SK-N-SH treated with all-trans-retinoic acid at 6 μM for 48 hours (cell line): ENCODE measurements around the gene LRBA.

Source experiments
- ATAC-seq: fragments of 200-7000 bp; cut with Tn5 transposase; 3 replicates; pipeline ENCODE4 v1.9.1; 2020; ENCODE audit warnings: mild to moderate bottlenecking, moderate library complexity
- ARNTL ChIP-seq: fragments of 450-650 bp; formaldehyde crosslinking; IDR thresholded peaks from 2 replicates; pipeline ENCODE4 v1.5.0; 2020; ENCODE audit warnings: low read depth, mild to moderate bottlenecking, moderate library complexity, borderline replicate concordance
- BACH2 ChIP-seq: fragments of 250-450 bp; sonication (Bioruptor Pico); IDR thresholded peaks from 2 replicates; pipeline ENCODE4 v1.9.0; 2021; ENCODE audit warnings: mild to moderate bottlenecking, borderline replicate concordance
- CSDC2 ChIP-seq: fragments of 250-450 bp; sonication (Bioruptor Pico); IDR thresholded peaks from 2 replicates; pipeline ENCODE4 v1.5.0; 2020; ENCODE audit warnings: mild to moderate bottlenecking, moderate library complexity
- ESRRG ChIP-seq: fragments of 250-450 bp; sonication (Bioruptor Pico); IDR thresholded peaks from 2 replicates; pipeline ENCODE4 v1.6.1; 2021; ENCODE audit warnings: mild to moderate bottlenecking
- GLIS3 ChIP-seq: fragments of 250-450 bp; sonication (Bioruptor Pico); IDR thresholded peaks from 2 replicates; pipeline ENCODE4 v1.5.0; 2020; ENCODE audit warnings: mild to moderate bottlenecking, moderate library complexity
- ISL1 ChIP-seq: fragments of 250-450 bp; sonication (Bioruptor Pico); IDR thresholded peaks from 2 replicates; pipeline ENCODE4 v2.1.2; 2022; ENCODE audit warnings: mild to moderate bottlenecking, moderate library complexity
- OSR1 ChIP-seq: fragments of 250-450 bp; sonication (Bioruptor Pico); IDR thresholded peaks from 2 replicates; pipeline ENCODE4 v1.8.0; 2022; ENCODE audit warnings: moderate library complexity, mild to moderate bottlenecking, inconsistent platforms
- PPARA ChIP-seq: fragments of 250-450 bp; sonication (Bioruptor Pico); IDR thresholded peaks from 2 replicates; pipeline ENCODE4 v1.5.0; 2020; ENCODE audit warnings: mild to moderate bottlenecking, borderline replicate concordance
- RARB ChIP-seq: fragments of 250-450 bp; sonication (Bioruptor Pico); IDR thresholded peaks from 2 replicates; pipeline ENCODE4 v1.8.0; 2021; ENCODE audit warnings: mild to moderate bottlenecking, moderate library complexity
- TCF4 ChIP-seq: fragments of 250-450 bp; sonication (Bioruptor Pico); IDR thresholded peaks from 2 replicates; pipeline ENCODE4 v1.8.0; 2021; ENCODE audit warnings: mild to moderate bottlenecking, moderate library complexity, borderline replicate concordance
- TOX ChIP-seq: fragments of 250-450 bp; sonication (Bioruptor Pico); IDR thresholded peaks from 2 replicates; pipeline ENCODE4 v1.8.0; 2021; ENCODE audit warnings: mild to moderate bottlenecking, moderate library complexity, borderline replicate concordance
- ZC3H10 ChIP-seq: fragments of 250-450 bp; sonication (Bioruptor Pico); IDR thresholded peaks from 2 replicates; pipeline ENCODE4 v1.5.1; 2021; ENCODE audit warnings: mild to moderate bottlenecking, moderate library complexity
- ZFP30 ChIP-seq: fragments of 450-650 bp; formaldehyde crosslinking; IDR thresholded peaks from 2 replicates; pipeline ENCODE4 v1.5.0; 2022; ENCODE audit warnings: mild to moderate bottlenecking, moderate library complexity
- ZNF565 ChIP-seq: fragments of 450-650 bp; formaldehyde crosslinking; conservative IDR thresholded peaks from 2 replicates; pipeline ENCODE4 v1.5.0; 2020; ENCODE audit warnings: low read depth, mild to moderate bottlenecking, moderate library complexity
- ZNF70 ChIP-seq: fragments of 450-650 bp; formaldehyde crosslinking; IDR thresholded peaks from 2 replicates; pipeline ENCODE4 v1.5.0; 2020; ENCODE audit warnings: mild to moderate bottlenecking, moderate library complexity
- ZNF8 ChIP-seq: fragments of 450-650 bp; formaldehyde crosslinking; IDR thresholded peaks from 2 replicates; pipeline ENCODE4 v1.5.0; 2020; ENCODE audit warnings: mild to moderate bottlenecking, moderate library complexity
- TF ChIP-seq, protein P1 (sequence below): fragments of 250-450 bp; sonication (Bioruptor Pico); IDR thresholded peaks from 2 replicates; pipeline ENCODE4 v1.5.1; 2021; ENCODE audit warnings: mild to moderate bottlenecking, moderate library complexity
- TF ChIP-seq, protein P2 (sequence below): fragments of 250-450 bp; sonication (Bioruptor Pico); IDR thresholded peaks from 2 replicates; pipeline ENCODE4 v1.8.0; 2021; ENCODE audit warnings: low read depth, mild to moderate bottlenecking, moderate library complexity, borderline replicate concordance
- TF ChIP-seq, protein P3 (sequence below): fragments of 250-450 bp; sonication (Bioruptor Pico); IDR thresholded peaks from 2 replicates; pipeline ENCODE4 v1.8.0; 2020; ENCODE audit warnings: mild to moderate bottlenecking, moderate library complexity, borderline replicate concordance

LRBA gene

GRCh38 chr4:150647008-150647407 lies 368.1 kb downstream of the LRBA start:
- ATAC-seq, result peak; percentile 35; the same call in 2 of the 3 replicates
- TF ChIP-seq, protein P1, sequence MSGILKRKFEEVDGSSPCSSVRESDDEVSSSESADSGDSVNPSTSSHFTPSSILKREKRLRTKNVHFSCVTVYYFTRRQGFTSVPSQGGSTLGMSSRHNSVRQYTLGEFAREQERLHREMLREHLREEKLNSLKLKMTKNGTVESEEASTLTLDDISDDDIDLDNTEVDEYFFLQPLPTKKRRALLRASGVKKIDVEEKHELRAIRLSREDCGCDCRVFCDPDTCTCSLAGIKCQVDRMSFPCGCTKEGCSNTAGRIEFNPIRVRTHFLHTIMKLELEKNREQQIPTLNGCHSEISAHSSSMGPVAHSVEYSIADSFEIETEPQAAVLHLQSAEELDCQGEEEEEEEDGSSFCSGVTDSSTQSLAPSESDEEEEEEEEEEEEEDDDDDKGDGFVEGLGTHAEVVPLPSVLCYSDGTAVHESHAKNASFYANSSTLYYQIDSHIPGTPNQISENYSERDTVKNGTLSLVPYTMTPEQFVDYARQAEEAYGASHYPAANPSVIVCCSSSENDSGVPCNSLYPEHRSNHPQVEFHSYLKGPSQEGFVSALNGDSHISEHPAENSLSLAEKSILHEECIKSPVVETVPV (CRISPR knock-in tag), result no peak
- TF ChIP-seq ISL1, result peak; percentile 60
- no peak for TF ChIP-seq BACH2 (CRISPR knock-in tag)

DNA sequence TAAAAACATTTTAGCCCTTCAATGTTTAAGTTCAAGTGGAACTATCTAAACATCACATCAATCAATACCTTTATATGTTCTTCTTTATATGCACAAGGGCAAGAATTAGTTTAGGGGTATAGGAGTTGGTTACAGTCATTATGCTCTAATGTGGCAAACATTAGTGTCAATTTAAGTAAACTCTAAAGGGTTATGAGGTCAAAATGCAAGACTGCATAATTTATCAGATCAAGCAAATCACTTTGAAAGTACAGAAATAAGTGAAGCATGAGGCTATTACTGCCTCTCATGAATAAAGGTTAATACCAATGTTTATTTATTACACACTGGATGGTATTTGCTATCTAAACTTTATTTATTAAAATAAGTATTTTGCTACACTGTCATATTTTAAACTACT lies 373.5 kb downstream of the LRBA start:
- TF ChIP-seq, protein P2, sequence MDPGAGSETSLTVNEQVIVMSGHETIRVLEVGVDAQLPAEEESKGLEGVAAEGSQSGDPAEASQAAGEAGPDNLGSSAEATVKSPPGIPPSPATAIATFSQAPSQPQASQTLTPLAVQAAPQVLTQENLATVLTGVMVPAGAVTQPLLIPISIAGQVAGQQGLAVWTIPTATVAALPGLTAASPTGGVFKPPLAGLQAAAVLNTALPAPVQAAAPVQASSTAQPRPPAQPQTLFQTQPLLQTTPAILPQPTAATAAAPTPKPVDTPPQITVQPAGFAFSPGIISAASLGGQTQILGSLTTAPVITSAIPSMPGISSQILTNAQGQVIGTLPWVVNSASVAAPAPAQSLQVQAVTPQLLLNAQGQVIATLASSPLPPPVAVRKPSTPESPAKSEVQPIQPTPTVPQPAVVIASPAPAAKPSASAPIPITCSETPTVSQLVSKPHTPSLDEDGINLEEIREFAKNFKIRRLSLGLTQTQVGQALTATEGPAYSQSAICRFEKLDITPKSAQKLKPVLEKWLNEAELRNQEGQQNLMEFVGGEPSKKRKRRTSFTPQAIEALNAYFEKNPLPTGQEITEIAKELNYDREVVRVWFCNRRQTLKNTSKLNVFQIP (CRISPR knock-in tag), result no peak
- no peak for TF ChIP-seq PPARA (CRISPR knock-in tag)
- TF ChIP-seq ZFP30 (CRISPR knock-in tag), result no peak
- TF ChIP-seq TCF4 (CRISPR knock-in tag), result no peak
- ATAC-seq, result no peak

GRCh38 chr4:150632639-150633038 lies 382.4 kb downstream of the LRBA start:
- TF ChIP-seq ESRRG (CRISPR knock-in tag) (no peak), OSR1 (no peak), ZFP30 (CRISPR knock-in tag) (no peak), TOX (CRISPR knock-in tag) (no peak), ZNF8 (CRISPR knock-in tag) (no peak), ZNF565 (CRISPR knock-in tag) (no peak), CSDC2 (CRISPR knock-in tag) (no peak), ARNTL (CRISPR knock-in tag) (no peak)
- TF ChIP-seq, protein P3, sequence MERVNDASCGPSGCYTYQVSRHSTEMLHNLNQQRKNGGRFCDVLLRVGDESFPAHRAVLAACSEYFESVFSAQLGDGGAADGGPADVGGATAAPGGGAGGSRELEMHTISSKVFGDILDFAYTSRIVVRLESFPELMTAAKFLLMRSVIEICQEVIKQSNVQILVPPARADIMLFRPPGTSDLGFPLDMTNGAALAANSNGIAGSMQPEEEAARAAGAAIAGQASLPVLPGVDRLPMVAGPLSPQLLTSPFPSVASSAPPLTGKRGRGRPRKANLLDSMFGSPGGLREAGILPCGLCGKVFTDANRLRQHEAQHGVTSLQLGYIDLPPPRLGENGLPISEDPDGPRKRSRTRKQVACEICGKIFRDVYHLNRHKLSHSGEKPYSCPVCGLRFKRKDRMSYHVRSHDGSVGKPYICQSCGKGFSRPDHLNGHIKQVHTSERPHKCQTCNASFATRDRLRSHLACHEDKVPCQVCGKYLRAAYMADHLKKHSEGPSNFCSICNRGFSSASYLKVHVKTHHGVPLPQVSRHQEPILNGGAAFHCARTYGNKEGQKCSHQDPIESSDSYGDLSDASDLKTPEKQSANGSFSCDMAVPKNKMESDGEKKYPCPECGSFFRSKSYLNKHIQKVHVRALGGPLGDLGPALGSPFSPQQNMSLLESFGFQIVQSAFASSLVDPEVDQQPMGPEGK (CRISPR knock-in tag), result no peak
- no peak for ATAC-seq

DNA sequence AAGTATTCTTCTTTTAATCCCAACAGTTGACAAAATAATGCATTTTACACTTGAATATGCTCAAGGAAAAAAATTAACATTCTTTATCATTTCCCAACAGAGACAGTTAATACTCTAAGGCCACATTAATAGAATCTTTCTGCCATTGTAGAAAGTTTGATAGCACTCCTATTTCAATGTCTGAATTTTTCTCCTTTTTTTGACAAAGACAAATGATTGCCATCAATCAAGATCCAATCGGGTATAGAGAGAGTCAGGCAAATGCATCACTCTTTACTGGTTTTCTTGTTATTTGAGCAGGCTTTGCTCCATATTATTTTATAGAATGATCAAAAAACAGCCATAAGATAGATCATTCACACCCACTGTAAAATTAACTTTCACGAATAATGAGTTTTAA lies 387.0 kb downstream of the LRBA start:
- ATAC-seq, result no peak
- no peak for TF ChIP-seq RARB (CRISPR knock-in tag)
- TF ChIP-seq, protein P2 (CRISPR knock-in tag), result no peak
- TF ChIP-seq ZNF70 (CRISPR knock-in tag), result no peak
- no peak for TF ChIP-seq ZC3H10
- no peak for TF ChIP-seq PPARA (CRISPR knock-in tag)
- TF ChIP-seq BACH2 (CRISPR knock-in tag), result no peak
- no peak for TF ChIP-seq GLIS3 (CRISPR knock-in tag)
- TF ChIP-seq ZNF565 (CRISPR knock-in tag), result no peak
- TF ChIP-seq, protein P3 (CRISPR knock-in tag), result no peak
